GM03348 (cell line): Measurements from ENCODE around the gene DOHH.

Source experiments
- DNase-seq: peaks from one replicate; pipeline ENCODE4 v3.0.0; 2012; ENCODE audit warnings: low spot score

Gene DOHH

DNA sequence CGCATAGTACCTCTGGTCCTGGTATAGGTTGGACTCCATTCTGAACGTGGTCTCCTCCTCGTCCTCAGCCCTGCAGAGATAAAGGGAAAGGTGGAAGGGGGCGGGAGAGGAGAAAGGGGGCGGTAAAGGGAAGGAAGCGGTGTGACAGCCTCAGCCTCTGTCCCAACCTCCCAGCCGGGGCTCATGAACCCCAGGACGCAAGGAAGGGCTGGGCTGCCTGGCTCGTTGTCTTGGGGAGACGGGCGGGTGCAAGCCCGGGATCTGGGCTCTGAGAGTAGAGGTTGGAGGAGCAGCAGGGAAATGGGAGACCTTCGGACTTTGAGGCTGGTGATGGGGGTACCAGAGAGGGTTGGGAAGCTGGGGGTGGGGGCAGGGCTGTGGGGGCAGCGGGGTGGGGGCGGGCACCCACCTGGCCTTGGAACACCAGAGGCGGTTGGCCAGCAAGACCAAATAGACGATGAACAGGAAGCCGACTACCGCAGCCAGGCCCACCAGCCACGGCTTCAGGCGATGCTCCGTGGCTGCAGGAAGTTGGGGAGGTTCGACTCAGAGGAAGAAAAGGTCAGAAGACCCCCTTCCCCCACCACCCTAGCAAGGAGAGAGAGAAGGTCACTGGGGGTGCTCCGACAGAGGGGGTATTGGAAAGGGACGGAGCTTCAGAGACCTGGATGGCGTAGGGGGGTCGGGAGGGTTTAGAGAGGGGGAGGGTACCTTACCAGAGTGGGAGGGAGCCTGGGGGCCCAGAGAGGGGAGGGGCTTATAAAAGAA is 21.9 kb downstream of the DOHH start:
- no peak for DNase-seq

GRCh38 chr19:3477951-3478350 is 22.5 kb downstream of the DOHH start:
- DNase-seq: no peak

DNA sequence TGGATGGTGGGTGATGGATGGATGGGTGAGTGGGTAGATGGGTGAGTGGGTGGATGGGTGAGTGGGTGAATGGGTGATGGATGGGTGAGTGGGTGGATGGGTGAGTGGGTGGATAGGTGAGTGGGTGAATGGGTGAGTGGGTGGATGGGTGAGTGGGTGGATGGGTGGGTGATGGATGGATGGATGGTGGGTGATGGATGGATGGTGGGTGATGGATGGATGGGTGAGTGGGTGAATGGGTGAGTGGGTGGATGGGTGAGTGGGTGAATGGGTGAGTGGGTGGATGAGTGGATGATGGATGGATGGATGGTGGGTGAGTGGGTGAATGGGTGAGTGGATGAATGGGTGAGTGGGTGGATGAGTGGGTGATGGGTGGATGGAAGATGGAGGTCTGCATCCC is 23.0 kb downstream of the DOHH start:
- no peak for DNase-seq

GRCh38 chr19:3476830-3477229 is 23.6 kb downstream of the DOHH start:
- DNase-seq: no peak

DNA sequence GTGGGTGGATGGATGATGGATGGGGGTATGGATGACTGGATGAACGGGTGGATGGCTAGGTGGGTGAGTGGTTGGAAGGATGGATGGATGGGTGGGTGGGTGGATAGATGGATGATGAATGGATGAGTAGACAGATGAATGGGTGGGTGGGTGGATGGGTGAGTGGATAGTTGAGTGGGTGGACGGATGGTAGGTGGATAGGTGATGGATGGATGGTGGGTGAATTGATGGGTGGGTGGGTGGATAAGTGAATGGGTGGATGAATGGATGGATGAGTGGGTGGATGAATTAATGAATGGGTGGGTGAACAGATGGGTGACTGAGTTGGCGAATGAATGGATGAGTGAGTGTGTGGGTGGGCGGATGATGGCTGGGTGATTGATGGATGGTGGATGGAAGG is 25.0 kb downstream of the DOHH start:
- DNase-seq: no peak

DNA sequence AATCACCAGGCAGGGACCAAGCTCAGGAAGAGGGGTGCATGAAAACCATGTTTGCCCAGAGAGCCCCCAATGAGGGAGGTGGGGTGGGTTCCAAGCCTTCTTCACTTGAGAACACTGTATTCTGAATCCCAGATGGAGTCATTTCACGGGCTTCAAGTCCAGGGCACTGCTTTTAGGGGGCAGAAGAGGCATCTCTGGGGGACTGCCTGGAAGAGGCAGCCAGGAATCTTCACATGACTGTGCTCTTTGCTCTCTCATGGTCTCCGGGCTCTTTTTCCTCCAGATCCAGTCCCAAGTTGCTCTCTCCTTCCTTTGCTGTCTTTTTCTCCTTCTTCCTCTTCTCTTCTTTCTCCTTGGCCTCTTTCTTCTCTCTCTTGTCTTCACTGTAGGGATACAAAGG is 25.9 kb downstream of the DOHH start:
- no peak for DNase-seq

DNA sequence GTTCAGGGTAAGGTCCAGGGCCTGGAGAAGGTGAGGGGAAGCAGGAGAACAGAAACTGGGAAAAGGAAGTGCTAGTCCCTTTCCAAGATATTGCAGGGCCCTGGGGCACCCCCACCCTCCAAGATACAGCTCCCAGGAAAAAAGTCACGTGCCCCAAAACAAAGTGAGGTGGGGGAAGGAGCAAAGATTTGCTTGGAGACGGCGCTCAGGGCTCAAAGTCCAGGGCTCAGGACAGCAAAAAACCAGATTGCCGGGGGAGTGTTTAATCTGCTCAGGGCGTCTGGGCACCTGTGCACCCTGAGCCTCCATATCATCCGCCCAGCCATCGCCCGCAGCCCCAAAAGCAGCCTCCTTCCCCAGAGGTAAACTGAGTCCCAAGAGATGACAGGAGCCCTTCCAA is 26.5 kb downstream of the DOHH start:
- DNase-seq: no peak

DNA sequence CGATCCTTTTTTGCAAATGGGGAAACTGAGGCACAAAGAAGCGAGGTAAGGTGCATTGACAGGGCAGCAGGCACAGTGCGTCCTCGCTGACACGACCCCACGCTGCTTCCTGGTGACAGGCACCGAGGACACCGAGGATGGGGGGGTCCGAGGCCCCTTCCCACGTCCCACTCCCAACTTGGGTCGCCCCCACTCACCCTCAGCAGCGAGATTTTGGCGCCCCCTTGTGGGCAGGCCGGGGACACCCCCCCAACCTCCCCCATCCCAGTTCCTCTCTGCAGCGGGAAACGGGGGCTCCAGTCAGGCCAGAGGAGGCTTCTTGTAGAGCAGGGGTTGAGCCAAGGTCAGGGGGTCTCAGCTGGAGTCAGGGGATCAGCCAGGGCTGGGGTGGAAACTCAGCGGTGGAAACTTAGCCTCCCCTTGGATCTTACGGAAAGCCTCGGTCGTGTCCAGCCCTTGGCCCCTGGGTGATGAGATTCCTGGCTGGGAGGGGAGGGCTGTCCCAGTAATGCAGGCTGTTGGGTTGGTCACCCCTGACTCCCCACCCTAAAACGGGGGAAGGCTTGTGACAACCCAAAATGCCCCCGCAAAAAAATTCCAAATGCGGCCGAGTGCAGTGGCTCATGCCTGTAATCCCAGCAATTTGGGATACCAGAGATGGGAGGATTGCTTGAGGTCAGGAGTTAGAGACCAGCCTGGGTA is 28.4 kb downstream of the DOHH start:
- DNase-seq: peak; percentile 83

GRCh38 chr19:3470500-3471128 is 29.9 kb downstream of the DOHH start:
- no peak for DNase-seq

- no peak for DNase-seq
These were observed 30.6 kb downstream of the DOHH start for GRCh38 chr19:3469638-3470499.

GRCh38 chr19:3468211-3468610 is 32.3 kb downstream of the DOHH start:
- no peak for DNase-seq

- no peak for DNase-seq
These were observed 32.9 kb downstream of the DOHH start for GRCh38 chr19:3467437-3468198.

- DNase-seq: no peak
These were observed 33.8 kb downstream of the DOHH start for GRCh38 chr19:3466635-3467034.

- no peak for DNase-seq
These were observed 34.9 kb downstream of the DOHH start for GRCh38 chr19:3465552-3465951.

DNA sequence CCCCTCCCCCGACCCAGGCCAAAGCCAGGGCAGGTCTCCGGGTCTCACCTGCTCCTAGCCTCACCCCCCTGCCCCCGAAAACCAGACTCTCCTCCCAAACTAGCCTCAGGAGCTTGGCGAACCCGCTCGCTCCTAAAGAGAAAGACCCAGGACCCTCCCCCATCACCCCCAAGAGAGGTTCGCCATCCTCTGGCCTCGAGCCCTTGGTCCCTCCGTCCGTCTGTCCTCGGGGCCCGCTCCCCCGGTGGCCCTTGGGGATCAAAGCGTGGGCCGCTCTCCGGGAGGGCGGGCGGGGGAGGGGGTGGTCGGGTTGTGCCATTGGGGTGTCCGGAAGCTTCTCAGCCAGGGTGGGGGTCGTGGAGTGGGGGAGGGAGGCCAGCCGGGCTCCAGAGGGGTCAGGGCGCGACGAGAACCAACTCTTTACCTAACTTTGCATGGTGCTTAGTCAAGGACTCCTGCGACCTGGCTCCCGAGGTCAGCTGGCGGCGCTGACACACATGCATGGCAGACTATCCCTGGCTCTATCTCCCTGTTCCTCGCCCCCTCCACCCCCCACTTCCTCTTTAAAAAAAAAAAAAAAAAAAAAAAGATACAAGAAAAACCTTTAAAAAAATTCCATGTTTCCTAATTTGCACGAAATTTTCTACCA is 35.8 kb downstream of the DOHH start:
- DNase-seq: no peak

- no peak for DNase-seq
These were observed 36.5 kb downstream of the DOHH start for GRCh38 chr19:3463714-3464586.

DNA sequence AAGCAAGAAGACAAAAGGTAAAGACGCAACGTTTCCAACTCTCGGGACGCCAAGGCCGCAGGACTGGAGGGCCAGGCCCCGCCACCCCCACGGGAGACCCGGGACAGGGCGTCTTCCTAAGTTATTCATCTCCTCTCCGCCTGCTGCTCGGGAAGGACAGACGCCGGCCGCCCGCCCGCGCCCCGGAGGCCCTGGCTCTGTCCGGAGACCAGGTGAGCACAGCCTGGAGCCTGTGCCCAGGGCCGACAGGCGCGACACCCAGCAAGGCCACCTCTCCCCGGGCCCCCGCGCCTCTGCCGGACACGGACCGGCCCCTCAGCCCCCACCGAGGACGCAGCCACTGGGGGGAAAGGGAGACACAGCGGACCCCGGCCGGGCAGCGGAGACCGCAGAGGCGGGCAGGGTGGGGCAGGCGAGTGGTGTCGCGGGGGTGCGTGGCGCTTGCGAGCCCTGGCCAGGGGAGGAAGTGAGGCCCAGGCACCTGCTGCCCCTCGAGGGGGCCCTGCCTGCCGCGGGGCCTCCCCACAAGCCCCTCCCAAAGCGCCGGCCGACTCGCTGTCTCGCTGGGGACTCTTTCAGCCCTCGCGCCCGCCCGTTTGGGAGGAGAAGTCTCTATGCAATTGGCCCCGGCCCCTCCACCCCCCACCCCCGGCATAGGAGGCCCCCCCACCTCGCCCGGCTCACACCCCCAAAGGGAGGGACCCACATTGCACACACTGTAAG is 37.3 kb downstream of the DOHH start:
- no peak for DNase-seq

- DNase-seq: no peak
These were observed 40.4 kb downstream of the DOHH start for GRCh38 chr19:3459965-3460582.
